Measurements from ENCODE around the gene C22orf15.

GRCh38 chr22:23716811-23717801 lies 45.7 kb upstream of the C22orf15 start:
- TF ChIP-seq CTCF (IDR thresholded peaks at IDR 0.05 in 2 of 3, conservative IDR thresholded peaks at IDR 0.05 in 1 of 3; ENCODE audit: insufficient read depth in 2 of 3, low read depth in 1 of 3, low read length in 3 of 3): no peak
- no peak for TF ChIP-seq POLR2AphosphoS2 (IDR thresholded peaks at IDR 0.05; ENCODE audit: low read length)
- peak; percentile 59; the same call in 1 of the 2 replicates for TF ChIP-seq ATF7 (IDR thresholded peaks at IDR 0.05)
- no peak for TF ChIP-seq NFYB (IDR thresholded peaks at IDR 0.05; ENCODE audit: extremely low read depth, insufficient read length)
- no peak for TF ChIP-seq FOXO4 (CRISPR knock-in tag; IDR thresholded peaks at IDR 0.05)
- TF ChIP-seq, protein P1, sequence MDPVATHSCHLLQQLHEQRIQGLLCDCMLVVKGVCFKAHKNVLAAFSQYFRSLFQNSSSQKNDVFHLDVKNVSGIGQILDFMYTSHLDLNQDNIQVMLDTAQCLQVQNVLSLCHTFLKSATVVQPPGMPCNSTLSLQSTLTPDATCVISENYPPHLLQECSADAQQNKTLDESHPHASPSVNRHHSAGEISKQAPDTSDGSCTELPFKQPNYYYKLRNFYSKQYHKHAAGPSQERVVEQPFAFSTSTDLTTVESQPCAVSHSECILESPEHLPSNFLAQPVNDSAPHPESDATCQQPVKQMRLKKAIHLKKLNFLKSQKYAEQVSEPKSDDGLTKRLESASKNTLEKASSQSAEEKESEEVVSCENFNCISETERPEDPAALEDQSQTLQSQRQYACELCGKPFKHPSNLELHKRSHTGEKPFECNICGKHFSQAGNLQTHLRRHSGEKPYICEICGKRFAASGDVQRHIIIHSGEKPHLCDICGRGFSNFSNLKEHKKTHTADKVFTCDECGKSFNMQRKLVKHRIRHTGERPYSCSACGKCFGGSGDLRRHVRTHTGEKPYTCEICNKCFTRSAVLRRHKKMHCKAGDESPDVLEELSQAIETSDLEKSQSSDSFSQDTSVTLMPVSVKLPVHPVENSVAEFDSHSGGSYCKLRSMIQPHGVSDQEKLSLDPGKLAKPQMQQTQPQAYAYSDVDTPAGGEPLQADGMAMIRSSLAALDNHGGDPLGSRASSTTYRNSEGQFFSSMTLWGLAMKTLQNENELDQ (CRISPR knock-in tag; IDR thresholded peaks at IDR 0.05; ENCODE audit: borderline replicate concordance): no peak
- TF ChIP-seq JUNB (CRISPR knock-in tag; conservative IDR thresholded peaks at IDR 0.05): no peak
- TF ChIP-seq SMARCC2 (IDR thresholded peaks at IDR 0.05; ENCODE audit: low read depth): no peak
- TF ChIP-seq ZNF707 (CRISPR knock-in tag; conservative IDR thresholded peaks at IDR 0.05): no peak
- TF ChIP-seq NCOR1 (IDR thresholded peaks at IDR 0.05): no peak
- TF ChIP-seq MCM3 (IDR thresholded peaks at IDR 0.05): no peak
- TF ChIP-seq TAF1 (IDR thresholded peaks at IDR 0.05; ENCODE audit: control insufficient read depth, extremely low read depth, insufficient read depth, low read length, severe bottlenecking): peak; percentile 38
